ENCODE data around the gene ADAMTSL1. TPM values are rescaled to one million over a fixed set of nuclear protein-coding genes. Genes with fewer than 3 reads are reported as not detected.

ADAMTSL1 gene
- total and polyA plus RNA-seq, 2 experiments from 2014 or later = 2.3 to 5.0 TPM

DNA sequence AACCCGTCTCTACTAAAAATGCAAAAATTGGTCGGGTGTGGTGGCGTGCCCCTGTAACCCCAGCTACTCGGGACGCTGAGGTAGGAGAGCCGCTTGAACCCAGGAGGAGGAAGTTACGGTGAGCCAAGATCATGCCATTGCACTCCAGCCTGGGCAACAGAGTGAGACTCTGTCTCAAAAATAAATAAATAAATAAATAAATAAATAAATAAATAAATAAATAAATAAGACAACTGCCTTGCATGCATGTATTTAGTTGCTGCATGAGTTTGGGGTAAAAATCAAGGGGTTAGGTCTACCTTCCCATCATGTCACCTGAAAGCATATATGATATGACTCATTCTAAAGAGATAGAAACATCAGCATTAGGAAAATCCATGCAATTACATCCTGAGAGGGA, 254.0 kb downstream of the ADAMTSL1 start:
- Histone ChIP-seq H3K27ac (ENCODE audit: low read depth) (no peak overlapping the region), H2AFZ (no peak overlapping the region), H3K4me1 (ENCODE audit: insufficient read depth) (no peaks in the 10 kb centered on the region), H3K9me2 (ENCODE audit: insufficient read depth) (no peaks in the 10 kb centered on the region), H3K4me2 (no peak overlapping the region), H3K36me3 (ENCODE audit: insufficient read depth) (no peaks in the 10 kb centered on the region), H4K20me1 (replicated peaks; ENCODE audit: insufficient read depth) (no peaks in the 10 kb centered on the region), H3K27me3 (ENCODE audit: insufficient read depth) (no peaks in the 10 kb centered on the region), H3K79me2 (replicated peaks; ENCODE audit: insufficient read depth) (no peaks in the 10 kb centered on the region), H3F3A (replicated peaks; ENCODE audit: low read depth) (no peaks in the 10 kb centered on the region), H3K4me3 (no peak overlapping the region)
- no peak overlapping the region for H3K4me3 Mint-ChIP-seq
- H3K36me3 Mint-ChIP-seq (ENCODE audit: low read depth) = no peaks in the 10 kb centered on the region
- DNase-seq (ENCODE audit: low spot score) = no peak
- TF ChIP-seq ZNF331 (CRISPR knock-in tag; IDR thresholded peaks at IDR 0.05; ENCODE audit: low read depth) = no peak
- TF ChIP-seq POLR2AphosphoS5 (IDR thresholded peaks at IDR 0.05; ENCODE audit: low read depth) = no peak
- TF ChIP-seq CREB1 (CRISPR knock-in tag; IDR thresholded peaks at IDR 0.05; ENCODE audit: low read depth) = no peak
- TF ChIP-seq ZNF114 (CRISPR knock-in tag; IDR thresholded peaks at IDR 0.05) = no peak
- TF ChIP-seq STAT1 (IDR thresholded peaks at IDR 0.05; ENCODE audit: unreplicated experiment) = no peak
- TF ChIP-seq, protein P1, sequence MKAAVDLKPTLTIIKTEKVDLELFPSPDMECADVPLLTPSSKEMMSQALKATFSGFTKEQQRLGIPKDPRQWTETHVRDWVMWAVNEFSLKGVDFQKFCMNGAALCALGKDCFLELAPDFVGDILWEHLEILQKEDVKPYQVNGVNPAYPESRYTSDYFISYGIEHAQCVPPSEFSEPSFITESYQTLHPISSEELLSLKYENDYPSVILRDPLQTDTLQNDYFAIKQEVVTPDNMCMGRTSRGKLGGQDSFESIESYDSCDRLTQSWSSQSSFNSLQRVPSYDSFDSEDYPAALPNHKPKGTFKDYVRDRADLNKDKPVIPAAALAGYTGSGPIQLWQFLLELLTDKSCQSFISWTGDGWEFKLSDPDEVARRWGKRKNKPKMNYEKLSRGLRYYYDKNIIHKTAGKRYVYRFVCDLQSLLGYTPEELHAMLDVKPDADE (IDR thresholded peaks at IDR 0.05) = no peak
- TF ChIP-seq, protein P2, sequence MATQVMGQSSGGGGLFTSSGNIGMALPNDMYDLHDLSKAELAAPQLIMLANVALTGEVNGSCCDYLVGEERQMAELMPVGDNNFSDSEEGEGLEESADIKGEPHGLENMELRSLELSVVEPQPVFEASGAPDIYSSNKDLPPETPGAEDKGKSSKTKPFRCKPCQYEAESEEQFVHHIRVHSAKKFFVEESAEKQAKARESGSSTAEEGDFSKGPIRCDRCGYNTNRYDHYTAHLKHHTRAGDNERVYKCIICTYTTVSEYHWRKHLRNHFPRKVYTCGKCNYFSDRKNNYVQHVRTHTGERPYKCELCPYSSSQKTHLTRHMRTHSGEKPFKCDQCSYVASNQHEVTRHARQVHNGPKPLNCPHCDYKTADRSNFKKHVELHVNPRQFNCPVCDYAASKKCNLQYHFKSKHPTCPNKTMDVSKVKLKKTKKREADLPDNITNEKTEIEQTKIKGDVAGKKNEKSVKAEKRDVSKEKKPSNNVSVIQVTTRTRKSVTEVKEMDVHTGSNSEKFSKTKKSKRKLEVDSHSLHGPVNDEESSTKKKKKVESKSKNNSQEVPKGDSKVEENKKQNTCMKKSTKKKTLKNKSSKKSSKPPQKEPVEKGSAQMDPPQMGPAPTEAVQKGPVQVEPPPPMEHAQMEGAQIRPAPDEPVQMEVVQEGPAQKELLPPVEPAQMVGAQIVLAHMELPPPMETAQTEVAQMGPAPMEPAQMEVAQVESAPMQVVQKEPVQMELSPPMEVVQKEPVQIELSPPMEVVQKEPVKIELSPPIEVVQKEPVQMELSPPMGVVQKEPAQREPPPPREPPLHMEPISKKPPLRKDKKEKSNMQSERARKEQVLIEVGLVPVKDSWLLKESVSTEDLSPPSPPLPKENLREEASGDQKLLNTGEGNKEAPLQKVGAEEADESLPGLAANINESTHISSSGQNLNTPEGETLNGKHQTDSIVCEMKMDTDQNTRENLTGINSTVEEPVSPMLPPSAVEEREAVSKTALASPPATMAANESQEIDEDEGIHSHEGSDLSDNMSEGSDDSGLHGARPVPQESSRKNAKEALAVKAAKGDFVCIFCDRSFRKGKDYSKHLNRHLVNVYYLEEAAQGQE (IDR thresholded peaks at IDR 0.05; ENCODE audit: unreplicated experiment) = no peak
- no peak for TF ChIP-seq JUNB (IDR thresholded peaks at IDR 0.05; ENCODE audit: unreplicated experiment)
- TF ChIP-seq, protein P3, sequence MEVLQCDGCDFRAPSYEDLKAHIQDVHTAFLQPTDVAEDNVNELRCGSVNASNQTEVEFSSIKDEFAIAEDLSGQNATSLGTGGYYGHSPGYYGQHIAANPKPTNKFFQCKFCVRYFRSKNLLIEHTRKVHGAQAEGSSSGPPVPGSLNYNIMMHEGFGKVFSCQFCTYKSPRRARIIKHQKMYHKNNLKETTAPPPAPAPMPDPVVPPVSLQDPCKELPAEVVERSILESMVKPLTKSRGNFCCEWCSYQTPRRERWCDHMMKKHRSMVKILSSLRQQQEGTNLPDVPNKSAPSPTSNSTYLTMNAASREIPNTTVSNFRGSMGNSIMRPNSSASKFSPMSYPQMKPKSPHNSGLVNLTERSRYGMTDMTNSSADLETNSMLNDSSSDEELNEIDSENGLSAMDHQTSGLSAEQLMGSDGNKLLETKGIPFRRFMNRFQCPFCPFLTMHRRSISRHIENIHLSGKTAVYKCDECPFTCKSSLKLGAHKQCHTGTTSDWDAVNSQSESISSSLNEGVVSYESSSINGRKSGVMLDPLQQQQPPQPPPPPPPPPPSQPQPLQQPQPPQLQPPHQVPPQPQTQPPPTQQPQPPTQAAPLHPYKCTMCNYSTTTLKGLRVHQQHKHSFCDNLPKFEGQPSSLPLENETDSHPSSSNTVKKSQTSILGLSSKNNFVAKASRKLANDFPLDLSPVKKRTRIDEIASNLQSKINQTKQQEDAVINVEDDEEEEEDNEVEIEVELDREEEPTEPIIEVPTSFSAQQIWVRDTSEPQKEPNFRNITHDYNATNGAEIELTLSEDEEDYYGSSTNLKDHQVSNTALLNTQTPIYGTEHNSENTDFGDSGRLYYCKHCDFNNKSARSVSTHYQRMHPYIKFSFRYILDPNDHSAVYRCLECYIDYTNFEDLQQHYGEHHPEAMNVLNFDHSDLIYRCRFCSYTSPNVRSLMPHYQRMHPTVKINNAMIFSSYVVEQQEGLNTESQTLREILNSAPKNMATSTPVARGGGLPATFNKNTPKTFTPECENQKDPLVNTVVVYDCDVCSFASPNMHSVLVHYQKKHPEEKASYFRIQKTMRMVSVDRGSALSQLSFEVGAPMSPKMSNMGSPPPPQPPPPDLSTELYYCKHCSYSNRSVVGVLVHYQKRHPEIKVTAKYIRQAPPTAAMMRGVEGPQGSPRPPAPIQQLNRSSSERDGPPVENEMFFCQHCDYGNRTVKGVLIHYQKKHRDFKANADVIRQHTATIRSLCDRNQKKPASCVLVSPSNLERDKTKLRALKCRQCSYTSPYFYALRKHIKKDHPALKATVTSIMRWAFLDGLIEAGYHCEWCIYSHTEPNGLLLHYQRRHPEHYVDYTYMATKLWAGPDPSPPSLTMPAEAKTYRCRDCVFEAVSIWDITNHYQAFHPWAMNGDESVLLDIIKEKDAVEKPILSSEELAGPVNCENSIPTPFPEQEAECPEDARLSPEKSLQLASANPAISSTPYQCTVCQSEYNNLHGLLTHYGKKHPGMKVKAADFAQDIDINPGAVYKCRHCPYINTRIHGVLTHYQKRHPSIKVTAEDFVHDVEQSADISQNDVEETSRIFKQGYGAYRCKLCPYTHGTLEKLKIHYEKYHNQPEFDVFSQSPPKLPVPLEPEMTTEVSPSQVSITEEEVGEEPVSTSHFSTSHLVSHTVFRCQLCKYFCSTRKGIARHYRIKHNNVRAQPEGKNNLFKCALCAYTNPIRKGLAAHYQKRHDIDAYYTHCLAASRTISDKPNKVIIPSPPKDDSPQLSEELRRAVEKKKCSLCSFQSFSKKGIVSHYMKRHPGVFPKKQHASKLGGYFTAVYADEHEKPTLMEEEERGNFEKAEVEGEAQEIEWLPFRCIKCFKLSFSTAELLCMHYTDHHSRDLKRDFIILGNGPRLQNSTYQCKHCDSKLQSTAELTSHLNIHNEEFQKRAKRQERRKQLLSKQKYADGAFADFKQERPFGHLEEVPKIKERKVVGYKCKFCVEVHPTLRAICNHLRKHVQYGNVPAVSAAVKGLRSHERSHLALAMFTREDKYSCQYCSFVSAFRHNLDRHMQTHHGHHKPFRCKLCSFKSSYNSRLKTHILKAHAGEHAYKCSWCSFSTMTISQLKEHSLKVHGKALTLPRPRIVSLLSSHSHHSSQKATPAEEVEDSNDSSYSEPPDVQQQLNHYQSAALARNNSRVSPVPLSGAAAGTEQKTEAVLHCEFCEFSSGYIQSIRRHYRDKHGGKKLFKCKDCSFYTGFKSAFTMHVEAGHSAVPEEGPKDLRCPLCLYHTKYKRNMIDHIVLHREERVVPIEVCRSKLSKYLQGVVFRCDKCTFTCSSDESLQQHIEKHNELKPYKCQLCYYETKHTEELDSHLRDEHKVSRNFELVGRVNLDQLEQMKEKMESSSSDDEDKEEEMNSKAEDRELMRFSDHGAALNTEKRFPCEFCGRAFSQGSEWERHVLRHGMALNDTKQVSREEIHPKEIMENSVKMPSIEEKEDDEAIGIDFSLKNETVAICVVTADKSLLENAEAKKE (CRISPR knock-in tag; IDR thresholded peaks at IDR 0.05) = no peak
- no peak for TF ChIP-seq EZH2 (IDR thresholded peaks at IDR 0.05; ENCODE audit: low read depth, unreplicated experiment)
- TF ChIP-seq EZH2phosphoT487 (IDR thresholded peaks at IDR 0.05; ENCODE audit: unreplicated experiment) = no peak
- TF ChIP-seq, protein P4, sequence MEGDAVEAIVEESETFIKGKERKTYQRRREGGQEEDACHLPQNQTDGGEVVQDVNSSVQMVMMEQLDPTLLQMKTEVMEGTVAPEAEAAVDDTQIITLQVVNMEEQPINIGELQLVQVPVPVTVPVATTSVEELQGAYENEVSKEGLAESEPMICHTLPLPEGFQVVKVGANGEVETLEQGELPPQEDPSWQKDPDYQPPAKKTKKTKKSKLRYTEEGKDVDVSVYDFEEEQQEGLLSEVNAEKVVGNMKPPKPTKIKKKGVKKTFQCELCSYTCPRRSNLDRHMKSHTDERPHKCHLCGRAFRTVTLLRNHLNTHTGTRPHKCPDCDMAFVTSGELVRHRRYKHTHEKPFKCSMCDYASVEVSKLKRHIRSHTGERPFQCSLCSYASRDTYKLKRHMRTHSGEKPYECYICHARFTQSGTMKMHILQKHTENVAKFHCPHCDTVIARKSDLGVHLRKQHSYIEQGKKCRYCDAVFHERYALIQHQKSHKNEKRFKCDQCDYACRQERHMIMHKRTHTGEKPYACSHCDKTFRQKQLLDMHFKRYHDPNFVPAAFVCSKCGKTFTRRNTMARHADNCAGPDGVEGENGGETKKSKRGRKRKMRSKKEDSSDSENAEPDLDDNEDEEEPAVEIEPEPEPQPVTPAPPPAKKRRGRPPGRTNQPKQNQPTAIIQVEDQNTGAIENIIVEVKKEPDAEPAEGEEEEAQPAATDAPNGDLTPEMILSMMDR (conservative IDR thresholded peaks at IDR 0.05; ENCODE audit: low read depth in 2 of 2) = no peak
- TF ChIP-seq NANOG (IDR thresholded peaks at IDR 0.05; ENCODE audit: borderline replicate concordance) = no peak
- no peaks in the 10 kb centered on the region for H3K4me1 Mint-ChIP-seq
- no peak overlapping the region for H3K27ac Mint-ChIP-seq
- H3K9me3 Mint-ChIP-seq = no peaks in the 10 kb centered on the region
- no peak for ATAC-seq
- H3K27me3 Mint-ChIP-seq (ENCODE audit: insufficient read depth, low read depth, poor library complexity) = no peaks in the 10 kb centered on the region
